Lower leg skin (tissue), 4 donors: Measurements from ENCODE around the gene PHETA2. TPM values are rescaled to one million over a fixed set of nuclear protein-coding genes. Genes with fewer than 3 reads are reported as not detected.
"Not testable (repeated sequence)": the region's sequence is repeated elsewhere in the genome, so short reads cannot be mapped to it uniquely, and the experiment has no call there.

Experiments used
- DNase-seq, 2 donors: peaks; one replicate each; pipeline ENCODE4 v3.0.0-alpha.2; 2019; ENCODE audit warnings: low spot score in 2 of 2
- H3K4me3 ChIP-seq: fragments of 200-600 bp; sonication (generic); 2 replicates; pipeline ENCODE4 v1.5.1; 2017; ENCODE audit warnings: mild to moderate bottlenecking, low read depth; ENCODE audit not compliant: poor library complexity, severe bottlenecking
- POLR2A ChIP-seq, 2 donors: fragments of 450-650 bp; IDR thresholded peaks; one replicate each; pipeline ENCODE4 v1.6.1; 2016 to 2017; ENCODE audit warnings: antibody characterized with exemption in 2 of 2, mild to moderate bottlenecking in 1 of 2, moderate library complexity in 1 of 2
- WGBS, 2 donors: methylation state at CpG; one replicate each; pipeline ENCODE4 v1.1.5; 2018; 5-methylcytosine and 5-hydroxymethylcytosine counted together
- intact Hi-C: fragments of 100-400 bp; cut with DNase I; formaldehyde crosslinking; loops from one replicate; pipeline ENCODE4 v1.15.0; 2023; ENCODE audit warnings: low total_unique reads
- total RNA-seq, 4 donors: library from RNA; depleted of rRNA; stranded (reverse); fragments of >200 nt; gene quantifications; one replicate each; pipeline ENCODE4 v1.1.0, GENCODE V29; 2016
- TF ChIP-seq, protein P1 (sequence below), 3 donors: fragments of 450-650 bp; IDR thresholded peaks; one replicate each; pipeline ENCODE4 v1.5.1; 2016; ENCODE audit warnings: antibody characterized with exemption in 3 of 3, mild to moderate bottlenecking in 3 of 3, moderate library complexity in 2 of 3

PHETA2 gene
- total RNA-seq, 4 donors from 2014 or later, result 4.1 to 13.0 (median 11.3) TPM

DNA sequence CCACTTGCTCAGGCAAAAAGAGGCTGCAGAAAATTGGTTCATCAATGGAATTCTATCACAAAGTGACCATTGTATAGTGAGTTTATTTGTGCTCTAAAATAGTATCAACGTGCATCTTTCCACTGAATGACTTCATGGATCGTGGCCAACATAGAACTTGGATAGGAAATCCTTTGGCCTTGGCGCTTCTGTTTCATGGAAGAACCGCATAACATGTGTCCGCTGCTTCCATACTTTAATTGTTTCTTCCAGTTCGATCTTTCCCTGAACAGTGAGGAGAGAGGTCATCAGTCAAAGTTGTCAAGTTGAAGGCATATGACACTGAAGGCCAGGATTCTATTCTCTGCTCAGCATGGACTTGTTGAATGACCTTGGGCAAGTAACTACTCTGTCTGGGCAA is 12.0 kb downstream of the PHETA2 start:
- intact Hi-C loops, result no loop called here
- TF ChIP-seq, protein P1, sequence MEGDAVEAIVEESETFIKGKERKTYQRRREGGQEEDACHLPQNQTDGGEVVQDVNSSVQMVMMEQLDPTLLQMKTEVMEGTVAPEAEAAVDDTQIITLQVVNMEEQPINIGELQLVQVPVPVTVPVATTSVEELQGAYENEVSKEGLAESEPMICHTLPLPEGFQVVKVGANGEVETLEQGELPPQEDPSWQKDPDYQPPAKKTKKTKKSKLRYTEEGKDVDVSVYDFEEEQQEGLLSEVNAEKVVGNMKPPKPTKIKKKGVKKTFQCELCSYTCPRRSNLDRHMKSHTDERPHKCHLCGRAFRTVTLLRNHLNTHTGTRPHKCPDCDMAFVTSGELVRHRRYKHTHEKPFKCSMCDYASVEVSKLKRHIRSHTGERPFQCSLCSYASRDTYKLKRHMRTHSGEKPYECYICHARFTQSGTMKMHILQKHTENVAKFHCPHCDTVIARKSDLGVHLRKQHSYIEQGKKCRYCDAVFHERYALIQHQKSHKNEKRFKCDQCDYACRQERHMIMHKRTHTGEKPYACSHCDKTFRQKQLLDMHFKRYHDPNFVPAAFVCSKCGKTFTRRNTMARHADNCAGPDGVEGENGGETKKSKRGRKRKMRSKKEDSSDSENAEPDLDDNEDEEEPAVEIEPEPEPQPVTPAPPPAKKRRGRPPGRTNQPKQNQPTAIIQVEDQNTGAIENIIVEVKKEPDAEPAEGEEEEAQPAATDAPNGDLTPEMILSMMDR (IDR thresholded peaks at IDR 0.05), result no peak
- no peak for TF ChIP-seq POLR2A (IDR thresholded peaks at IDR 0.05)
- WGBS, 2 donors, result 62 to 63% methylated on average over 6 of the region's 6 CpGs
- DNase-seq, result peak in 1 of 2 donors; percentile 10
- no peak overlapping the region for H3K4me3 ChIP-seq

DNA sequence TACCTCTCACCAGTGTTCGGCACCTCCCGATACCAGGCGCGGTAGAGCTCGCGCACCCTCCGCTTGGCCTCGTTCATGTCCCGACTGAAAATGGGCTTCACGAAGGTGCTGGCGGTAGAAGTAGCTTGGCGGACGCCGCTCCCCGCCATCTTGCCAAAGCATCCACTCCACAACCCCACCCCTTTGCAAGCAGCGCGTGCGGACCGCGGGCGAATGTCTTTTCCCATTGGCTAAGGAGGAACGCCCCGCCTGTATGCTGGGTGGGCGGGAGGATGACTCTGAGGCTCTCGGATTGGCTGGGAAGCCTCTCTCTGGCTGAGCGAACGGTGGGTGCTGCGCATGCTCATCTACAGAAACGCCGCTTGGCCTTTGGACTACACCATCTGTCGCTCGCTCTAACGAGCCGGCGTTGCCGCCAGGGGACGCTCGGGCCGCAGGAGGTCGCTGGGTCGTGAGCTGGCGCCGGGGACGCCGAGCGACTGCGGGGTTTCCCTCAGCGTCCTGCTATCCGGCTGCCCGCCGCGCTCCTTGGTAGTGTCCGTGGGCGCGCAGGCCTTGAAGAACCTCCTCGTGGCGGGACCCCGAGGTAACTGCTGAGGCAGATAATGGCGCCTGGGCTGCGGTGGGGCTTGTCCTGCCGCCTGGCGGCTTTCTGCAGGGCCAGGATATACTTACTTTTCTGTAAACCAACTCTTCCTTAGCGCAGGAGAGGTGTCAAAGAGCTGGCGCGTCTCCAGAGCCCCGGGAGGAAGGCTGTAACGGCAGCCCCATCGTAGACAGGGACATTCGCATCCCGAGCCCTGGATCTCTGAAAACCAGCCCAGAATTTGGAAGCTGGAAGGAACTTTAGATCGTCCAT is 16.8 kb downstream of the PHETA2 start, which contains the start of gene NDUFA6:
TSS of gene NDUFA6 (minus strand) at position 177 of the 859 bp plus-strand sequence. CDS start at position 149, 28 bp downstream.
- DNase-seq, result peak; percentile 99 to 100
- intact Hi-C loops, result loop anchor here (2.0 kb wide), 1 partner anchor 348 kb away; no protein-coding TSS in a partner anchor

DNA sequence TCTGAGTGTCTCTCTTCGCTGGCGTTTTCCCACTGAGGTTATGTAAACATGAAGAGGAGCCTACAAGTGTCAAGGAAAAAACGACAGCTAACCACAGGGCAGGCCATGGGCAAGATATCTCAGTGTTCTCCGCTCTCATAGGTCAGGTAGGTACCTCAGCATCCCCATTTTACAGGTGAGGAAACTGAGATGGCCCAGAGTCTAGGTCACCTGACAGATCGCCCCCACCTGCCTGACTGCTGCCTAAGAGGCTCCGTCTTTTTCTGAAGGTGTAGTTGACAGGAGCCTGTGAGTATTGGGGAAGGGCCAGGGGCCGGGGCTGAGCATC is 17.4 kb downstream of the PHETA2 start:
- DNase-seq, result no peak
- intact Hi-C loops, result loop anchor here (2.0 kb wide), 1 partner anchor 347 kb away; no protein-coding TSS in a partner anchor
- 26 to 28% methylated on average over 7 of the region's 7 CpGs for WGBS, 2 donors
- TF ChIP-seq POLR2A (IDR thresholded peaks at IDR 0.05), result no peak
- peak overlapping the region; percentile 45 for H3K4me3 ChIP-seq

More for the DNA sequence above, 16.8 kb downstream of the PHETA2 start, which contains the start of gene NDUFA6:
- TF ChIP-seq, protein P1 (IDR thresholded peaks at IDR 0.05), result peak in 2 of 3 donors; percentile 71 to 94
- peak in 1 of 2 donors; percentile 31 for TF ChIP-seq POLR2A (IDR thresholded peaks at IDR 0.05)
- peak within 1 kb of the TSS; percentile 88 for H3K4me3 ChIP-seq
- WGBS, 2 donors, result 0% methylated on average over 58 to 66 of the region's 71 CpGs

DNA sequence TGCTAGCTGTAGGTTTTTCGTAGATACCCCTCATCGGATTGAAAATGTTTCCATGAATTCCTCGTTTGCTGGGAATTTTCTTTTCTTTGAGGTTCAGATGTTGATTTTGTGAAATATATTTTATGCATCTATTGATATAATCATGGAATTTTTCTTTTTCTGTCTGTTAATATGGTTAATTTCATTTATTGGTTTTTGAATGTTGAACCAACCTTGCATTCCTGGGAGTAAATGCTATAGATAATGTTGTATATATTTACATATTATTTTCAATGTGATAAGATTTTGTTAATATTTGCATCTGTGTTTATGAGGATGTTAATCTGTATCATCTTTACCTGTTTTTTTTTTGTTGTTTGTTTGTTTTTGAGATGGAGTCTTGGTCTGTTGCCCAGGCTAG is 27.2 kb downstream of the PHETA2 start:
- DNase-seq, result no peak
- 97 to 99% methylated on average over 3 of the region's 3 CpGs for WGBS, 2 donors
- TF ChIP-seq, protein P1 (IDR thresholded peaks at IDR 0.05), result no peak
- TF ChIP-seq POLR2A (IDR thresholded peaks at IDR 0.05), result no peak
- intact Hi-C loops, result no loop called here
- H3K4me3 ChIP-seq, result no peak overlapping the region

DNA sequence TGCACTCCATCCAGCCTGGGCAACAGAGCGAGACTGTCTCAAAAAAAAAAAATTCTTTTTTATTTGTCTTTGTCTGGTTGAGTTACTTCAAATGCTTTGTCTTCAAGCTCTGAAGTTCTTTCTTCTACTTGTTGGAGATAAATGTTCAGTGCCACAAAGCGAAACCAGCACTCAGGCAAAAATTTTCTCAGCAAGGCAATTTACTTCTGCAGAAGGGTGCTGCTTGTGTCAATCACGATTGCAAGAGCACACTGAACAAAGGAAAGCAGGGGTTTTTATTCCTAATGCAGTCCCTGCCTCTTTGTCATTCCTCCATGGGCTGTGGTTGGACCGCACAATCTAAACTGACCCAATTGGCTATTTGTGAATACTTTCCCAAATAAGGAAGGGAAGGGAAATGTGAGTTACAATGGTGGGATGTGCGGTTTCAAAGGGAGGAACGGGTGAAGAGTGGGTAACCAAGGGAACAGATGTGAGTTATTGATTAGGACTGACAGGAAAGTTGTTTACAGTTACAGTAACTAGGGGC is 30.3 kb downstream of the PHETA2 start:
- intact Hi-C loops, DNase-seq, H3K4me3 ChIP-seq: not testable (repeated sequence)
- WGBS, 2 donors, result 95 to 96% methylated on average over 6 of the region's 6 CpGs

DNA sequence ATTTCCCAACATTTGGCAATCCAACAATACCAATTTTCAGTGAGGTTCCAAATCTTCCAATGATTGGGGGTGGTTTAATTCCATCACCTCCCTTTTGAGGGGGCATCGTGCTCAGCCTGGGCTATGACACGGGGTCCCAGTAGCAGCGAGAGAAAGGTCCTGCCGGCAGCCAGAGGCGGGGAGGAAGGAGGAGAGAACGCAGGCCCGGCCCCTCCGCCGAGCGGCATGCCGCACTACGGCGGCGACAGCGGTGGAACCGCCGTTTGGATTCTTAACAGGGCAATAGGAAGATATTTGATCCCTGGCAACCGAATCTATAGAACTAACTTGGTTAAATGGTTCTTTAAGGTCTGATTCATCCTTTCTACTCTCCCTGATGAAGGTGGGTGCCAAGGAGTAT is 34.8 kb downstream of the PHETA2 start:
- WGBS, 2 donors, result 80 to 88% methylated on average over 18 of the region's 18 CpGs
- intact Hi-C loops, result no loop called here
- peak in 1 of 2 donors; percentile 34 for DNase-seq
- H3K4me3 ChIP-seq, result no peak overlapping the region
- TF ChIP-seq POLR2A (IDR thresholded peaks at IDR 0.05), result no peak
- TF ChIP-seq, protein P1 (IDR thresholded peaks at IDR 0.05), result no peak
